SW 1271 (cell line): ENCODE results near the gene RFTN1.

Experiments used
- DNase-seq, 2 experiments: peaks; one replicate each; lab custom pipeline; 2025; lab: John Stamatoyannopoulos, UW

RFTN1 gene

DNA sequence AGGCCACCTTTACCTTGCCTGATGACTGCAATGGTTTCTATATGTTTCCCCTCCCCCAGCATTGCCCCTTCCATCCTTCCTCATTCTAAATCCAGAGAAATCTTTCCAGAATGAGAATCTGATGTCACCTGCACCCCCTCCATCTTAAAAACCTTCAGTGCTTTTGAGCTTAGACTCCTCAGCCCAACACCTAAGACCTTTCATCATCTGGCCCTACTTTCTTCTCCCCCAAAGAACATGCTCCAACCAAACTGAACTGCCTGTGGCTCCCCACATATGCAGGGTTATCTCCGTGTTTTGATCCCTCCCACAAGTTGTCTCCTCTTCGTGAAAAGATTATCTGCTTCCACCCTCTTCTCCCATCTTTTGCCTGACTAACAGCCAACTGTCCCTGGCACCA lies 27.3 kb downstream of the RFTN1 start:
- DNase-seq = no peak

DNA sequence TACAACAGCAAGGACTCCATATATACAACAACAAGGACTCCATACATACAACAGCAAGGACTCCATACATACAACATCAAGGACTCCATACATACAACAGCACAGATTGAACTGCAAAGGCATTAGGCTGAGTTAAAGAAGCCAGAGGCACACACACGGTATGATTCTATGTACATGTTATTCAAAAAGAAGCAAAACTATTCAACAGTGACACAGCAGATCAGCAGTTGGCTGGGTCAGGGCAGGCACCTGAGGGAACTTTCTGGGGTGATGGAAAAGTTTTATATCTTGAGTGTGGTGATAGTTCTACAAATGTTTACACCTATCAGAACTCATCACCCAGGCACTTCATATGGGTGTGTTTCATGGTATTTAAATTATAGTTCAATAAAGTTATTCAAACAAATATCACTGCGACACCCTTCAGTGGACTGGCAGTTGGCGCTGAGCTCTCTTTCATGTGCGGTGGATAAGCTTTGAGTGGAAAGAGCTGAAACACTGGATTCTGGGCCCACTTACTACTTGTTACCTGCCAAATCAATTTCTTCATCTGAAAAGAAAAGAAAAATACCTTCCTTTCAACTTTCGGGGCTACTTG lies 28.0 kb downstream of the RFTN1 start:
- no peak for DNase-seq

DNA sequence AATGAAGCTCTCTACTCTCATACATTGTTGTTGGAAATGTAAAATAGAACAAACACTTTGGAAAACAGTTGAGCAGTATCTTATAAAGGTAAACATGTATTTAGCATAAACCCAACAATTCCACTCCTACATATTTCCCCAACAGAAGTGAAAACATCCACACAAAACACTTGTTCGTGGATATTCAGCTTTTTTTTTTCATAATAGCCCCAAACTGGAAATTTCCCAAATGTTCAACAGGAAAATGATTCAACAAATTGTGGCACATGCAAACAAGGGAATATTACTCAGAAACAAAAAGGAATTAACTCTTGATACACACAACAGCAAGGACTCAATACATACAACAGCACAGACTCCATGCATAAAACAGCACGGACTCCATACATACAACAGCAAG lies 28.5 kb downstream of the RFTN1 start:
- DNase-seq = no peak

DNA sequence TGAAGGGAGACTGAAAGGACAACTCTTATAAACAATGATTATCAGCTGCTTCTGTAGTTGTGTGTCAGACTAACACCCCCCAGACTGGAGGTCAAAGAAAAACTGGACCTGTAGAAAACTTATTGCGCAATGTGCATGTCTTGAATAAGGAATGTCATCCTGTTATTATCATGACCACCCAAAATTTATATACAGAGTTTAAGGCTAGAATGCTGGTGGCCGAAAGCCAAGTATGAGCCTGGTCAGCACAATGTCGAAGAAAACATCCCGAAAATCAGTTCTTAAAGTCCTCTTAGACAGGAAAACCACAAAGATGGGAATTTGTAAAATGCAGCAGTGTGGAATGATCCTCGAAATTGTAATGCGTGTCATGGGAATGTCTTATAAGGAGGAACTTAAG lies 29.3 kb downstream of the RFTN1 start:
- peak in 1 of 2 experiments; percentile 68 for DNase-seq

DNA sequence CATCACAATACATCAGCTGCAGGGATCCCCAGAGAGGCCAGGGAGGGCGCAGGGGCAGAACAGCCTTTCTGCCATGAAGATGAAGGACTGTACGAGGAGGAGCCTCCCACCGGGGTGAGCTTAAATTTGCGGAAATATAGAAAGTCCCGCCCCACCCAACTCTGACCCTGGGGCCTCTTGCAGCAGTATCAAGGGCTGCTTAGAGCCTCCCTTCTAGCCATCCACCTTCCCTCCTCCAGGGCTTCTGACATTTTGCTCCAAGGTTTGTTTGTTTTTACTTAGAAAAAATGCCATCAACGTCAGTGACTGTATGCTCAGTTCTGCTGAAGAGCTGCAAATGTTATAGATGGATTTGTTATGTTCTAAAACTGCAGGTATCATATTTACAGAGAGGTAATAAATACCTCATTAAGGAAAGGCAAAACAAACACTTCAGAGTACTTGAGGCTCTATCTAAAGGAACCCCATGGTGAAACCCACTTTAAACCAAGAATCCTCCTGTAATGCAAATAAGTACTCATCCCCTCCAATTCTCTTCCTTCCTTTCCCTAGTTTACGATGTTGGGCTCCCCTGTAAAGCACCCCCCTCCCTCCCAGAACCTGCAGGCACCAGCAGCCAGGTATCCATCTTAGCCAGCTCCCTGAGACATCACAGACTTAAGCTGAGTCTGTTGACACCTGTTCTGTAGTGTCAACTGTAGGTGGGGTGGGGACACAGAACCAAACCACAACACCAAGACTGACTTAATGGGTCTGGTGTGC lies 30.5 kb downstream of the RFTN1 start:
- DNase-seq = no peak

DNA sequence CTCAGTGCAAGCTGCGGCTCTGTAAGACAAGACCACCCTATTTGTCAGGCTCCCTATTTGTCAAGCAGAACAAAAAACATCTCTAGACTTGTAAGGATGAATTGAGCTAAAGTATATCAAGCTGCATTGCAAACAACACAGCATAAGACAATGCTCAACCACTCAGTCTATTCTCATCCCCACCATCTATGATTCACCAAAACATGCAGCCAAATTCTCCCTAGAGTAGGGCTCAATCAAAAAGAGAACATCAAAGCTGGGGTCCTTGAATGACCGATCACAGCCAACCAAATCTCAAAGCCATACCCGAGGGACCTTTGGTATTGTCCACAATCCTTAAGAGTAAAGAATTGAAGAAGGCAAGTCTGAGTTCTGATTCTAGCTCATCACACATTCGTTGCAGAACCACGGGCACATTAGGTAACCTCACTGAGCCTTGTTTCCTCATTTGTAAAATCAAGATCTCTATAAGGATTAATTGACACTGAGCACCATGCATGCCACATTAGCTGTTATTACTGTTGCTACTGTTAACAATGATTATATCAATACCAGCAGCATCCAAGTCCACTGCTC lies 31.2 kb downstream of the RFTN1 start:
- DNase-seq = no peak

DNA sequence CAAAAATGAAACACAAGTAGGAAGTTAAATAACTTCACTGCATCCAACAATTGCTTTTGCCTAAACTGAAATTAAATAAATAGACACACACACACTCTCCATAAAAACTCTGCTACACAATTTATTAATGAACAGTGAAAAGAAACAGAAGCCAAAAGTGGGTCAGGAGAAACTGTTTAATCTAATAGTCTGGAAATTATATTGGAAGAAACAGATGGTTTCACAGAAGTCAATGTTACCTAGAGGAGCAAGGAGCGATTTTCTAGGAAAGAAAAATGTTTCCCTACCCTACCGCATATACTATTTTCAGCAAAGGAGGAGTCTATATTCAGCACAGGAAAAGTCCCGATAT lies 32.0 kb downstream of the RFTN1 start:
- no peak for DNase-seq

DNA sequence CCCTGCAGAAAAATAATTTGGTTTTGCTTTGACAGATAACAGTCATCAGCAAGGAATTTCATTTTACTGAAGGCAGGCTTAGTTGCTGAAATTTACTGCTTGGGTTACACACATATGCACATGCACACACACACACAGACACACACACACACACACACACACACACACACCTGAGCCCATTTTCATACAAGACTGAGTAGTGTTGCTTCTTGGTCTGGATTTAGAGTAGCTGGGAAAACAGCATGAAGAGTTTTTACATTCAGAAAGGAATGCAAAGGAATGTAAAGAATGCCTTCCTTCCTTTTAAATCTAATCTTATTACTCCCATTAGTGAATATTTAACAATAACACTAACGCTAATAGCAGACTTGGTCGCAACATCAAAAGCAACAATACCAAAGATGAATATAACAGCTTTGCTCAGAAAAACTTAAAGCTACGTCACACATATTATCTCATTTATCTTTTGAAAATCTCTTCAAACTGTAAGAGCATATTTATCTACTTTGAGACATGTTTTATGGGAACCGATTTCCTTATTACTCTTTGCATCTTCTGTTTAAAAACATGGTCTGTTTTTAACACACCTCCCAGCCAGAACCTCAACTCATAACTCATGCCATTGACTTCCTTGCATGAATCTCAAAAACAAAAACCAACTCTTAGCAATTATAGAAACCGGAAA lies 32.5 kb downstream of the RFTN1 start:
- no peak for DNase-seq

DNA sequence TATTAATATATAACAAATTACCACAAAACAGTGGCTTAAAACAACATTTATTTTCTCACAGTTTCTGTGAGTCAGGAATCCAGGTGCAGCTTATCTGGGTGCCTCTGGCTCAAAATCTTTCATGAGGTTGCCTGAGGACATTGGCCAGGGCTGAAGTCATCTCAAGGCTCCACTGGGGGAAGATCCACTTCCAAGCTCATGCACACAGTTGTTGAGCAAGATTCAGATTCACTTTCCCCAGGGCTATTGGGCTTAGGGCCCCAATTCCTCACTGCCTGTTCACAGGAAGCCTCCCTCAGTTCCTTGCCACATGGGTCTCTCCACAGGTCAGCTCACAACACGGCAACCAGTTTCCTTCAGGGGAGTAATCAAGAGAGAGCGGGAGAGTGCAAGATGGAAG lies 35.0 kb downstream of the RFTN1 start:
- DNase-seq = no peak

DNA sequence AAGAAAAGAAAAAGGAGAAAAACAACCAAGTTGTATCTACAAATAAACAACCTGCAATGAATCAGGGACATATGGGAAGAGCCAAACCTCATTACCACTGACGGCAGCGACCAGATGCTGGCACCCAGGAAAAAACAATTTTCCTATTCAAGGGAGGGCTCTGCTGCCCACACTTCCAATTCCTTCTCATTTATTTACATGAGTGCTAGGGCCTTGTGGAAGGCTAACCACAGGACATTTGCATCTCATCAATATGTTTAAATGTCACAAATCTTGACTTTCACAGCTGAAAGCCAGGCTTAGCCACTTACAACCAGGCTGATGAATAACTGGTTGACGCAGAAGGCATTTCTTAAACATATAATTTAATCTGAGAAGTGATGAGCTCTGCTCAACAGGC lies 36.0 kb downstream of the RFTN1 start:
- DNase-seq = no peak

DNA sequence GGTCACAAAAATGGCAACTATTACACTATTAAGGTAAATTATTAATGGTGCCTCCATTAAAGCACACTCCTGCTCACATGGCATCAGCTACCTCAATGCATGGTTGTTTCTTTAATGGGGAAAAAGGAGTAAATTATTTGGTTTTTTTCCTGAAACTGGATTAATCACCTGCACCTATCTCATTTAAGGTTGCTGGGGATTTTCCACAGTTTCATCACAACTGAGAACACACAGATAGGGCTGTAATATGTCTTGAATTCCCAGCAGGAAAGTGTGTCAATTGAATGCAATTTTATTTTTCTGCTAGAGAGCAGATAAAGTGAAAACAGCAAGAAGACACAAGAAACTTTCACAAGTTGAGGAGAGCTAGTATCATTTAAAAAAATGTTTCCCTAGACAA lies 36.4 kb downstream of the RFTN1 start:
- no peak for DNase-seq

DNA sequence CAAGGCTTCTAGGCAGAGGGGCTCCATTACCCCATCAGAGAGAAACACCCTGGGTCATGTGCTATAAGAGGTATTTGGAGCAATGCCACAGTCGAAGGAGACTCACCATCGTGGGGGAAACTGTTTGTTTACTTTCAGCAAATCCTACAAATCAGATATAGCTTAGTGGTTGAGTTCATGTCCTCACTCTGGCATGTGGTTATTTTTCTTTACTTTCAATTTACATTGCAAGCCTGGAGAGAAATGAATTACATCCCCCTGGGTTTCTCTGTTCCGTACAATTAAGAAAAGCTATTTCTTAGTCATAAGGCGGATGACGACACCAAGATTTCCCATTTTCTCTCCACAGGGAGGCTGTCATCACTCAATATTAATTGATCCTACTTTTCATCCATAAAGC lies 36.9 kb downstream of the RFTN1 start:
- no peak for DNase-seq

DNA sequence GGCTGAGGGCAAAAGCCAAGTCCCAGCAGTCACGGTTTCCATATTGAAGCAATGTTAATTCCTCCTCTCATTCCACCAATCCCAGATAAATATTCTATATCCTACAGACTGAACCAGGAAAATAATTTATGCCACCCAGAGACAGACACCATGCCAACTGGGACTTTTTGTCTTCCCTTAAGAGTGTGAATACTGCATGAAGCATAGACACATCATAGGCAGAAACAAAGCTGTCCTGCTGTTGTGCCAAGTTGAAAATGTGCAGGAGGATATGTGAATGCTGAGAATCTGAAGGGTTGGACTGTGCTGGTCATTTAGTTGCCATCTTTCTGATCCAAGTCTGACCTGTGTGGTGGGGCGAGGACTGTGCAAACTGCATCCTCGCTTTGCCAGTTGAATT lies 37.7 kb downstream of the RFTN1 start:
- DNase-seq = no peak

DNA sequence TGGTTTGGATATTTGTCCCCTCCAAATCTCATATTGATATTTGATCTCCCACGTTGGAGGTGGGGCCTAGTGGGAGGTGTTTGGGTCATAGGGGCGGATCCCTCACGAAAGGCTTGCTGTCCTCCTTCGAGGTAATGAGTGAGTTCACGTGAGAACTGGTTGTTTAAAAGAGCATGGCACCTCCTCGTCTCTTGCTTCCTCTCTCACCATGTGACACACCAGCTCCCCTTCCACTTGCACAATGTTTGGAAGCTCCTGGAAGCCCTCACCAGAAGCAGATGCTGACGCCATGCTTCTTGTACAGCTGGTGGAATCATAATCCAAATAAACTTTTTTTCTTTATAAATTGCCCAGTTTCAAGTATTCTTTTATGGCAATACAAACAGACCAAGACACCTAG lies 38.6 kb downstream of the RFTN1 start:
- no peak for DNase-seq

DNA sequence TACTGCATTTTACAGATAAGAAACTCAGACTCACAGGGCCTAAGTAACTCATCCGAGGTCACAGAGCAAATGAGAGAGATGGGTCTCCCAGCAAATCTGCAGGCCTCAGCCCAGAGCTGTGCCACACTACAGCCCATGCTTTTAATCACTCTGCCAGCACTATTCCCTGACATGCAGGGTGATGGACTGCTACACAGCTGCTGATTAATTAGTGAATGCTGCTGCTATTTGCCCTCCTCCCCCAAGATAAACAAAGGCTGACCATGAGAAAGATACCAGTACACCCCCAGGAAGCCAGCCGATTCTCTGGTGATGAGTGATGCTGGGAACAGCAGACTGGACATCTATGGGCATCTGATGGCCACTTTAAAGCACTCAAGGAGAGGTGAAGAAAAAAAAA lies 39.3 kb downstream of the RFTN1 start:
- DNase-seq = no peak

DNA sequence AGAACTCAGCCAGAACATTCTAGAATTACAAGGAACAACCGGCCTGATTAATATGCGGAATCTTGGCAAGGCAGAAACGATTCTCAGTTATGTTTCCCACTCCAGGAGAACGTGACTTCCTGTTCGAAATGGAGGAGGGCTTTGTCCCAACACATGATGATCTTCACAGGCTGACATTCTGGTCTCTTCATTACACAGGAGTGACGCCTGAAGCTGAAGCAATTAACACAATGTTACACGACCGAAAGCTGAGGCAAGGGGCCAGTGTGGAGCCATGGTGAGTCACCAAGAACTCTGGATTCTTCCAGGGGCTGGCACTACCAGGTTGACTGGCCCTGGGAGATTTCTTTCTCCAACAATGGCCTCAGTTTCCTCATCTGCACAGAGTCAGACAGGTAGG lies 40.9 kb downstream of the RFTN1 start:
- DNase-seq = no peak

DNA sequence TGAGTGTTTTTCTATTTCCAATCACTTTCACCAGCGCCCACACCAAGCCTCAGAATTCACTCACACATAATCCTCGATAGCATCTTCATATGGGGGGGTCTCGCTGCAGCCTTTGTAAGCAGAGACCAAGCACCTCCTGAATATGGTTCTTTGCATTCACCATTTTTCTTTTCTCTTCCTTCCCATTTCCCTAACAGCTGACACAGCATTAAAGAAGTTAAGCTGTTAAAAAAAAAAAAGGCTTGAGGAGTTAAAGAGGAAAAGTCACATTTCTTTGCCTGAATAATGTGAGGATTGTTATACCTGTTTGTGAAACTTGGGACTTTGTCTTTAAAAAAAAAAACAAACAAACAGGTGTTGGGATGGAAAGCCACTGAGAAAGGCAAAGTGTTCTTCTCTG lies 41.6 kb downstream of the RFTN1 start:
- no peak for DNase-seq

DNA sequence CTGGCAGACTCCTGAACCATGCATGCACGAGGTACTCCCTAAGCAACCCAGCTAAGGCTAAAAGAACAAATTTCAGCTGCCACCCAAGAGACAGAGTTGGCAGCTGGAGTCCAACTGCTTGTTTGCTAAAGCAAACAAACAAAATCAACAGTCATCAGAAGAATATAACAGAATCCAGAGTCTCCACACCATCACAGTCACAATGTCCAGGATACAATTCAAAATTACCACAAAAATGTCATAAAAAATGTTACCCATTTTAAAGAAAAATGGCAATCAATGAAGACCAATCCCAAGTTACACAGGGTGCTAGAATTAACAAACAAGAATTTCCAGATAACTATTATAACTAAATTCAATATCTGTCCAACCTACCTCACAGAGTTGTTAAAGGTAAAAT lies 42.9 kb downstream of the RFTN1 start:
- no peak for DNase-seq

DNA sequence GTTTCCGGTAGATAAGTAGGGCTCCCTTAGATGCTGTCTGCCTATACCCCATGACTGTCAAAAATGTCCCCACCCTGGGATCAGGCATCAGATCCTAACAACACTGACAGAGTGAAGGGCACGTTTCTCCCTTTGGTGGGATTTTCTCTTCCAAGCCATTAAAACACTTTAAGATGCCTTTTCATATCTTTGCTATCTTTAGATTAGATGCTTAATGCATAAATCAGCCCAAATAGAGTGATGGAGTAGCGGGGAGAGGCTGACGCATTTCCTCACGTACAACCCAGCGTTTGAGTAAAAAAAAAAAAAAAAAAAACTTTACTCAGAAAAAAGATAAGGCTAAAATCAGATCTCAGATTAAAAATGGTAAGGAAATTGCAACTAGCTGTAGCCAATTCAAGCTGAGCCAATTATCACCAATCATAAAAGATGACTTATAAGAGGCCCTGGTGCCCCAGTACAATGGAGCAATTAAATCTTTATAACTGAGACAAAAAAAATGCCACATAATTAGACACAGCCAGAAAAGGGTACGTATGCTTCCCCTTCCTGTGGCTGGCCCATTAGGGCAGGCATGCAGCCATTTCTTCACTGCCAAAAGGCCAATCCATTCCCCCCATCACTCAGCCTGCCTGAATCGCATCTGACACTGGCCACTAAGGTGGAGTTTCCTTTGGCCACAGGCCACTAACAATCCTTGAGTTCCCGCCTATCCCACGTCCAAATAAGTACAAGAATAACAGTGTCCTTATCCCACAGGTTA lies 45.0 kb downstream of the RFTN1 start:
- DNase-seq = no peak

DNA sequence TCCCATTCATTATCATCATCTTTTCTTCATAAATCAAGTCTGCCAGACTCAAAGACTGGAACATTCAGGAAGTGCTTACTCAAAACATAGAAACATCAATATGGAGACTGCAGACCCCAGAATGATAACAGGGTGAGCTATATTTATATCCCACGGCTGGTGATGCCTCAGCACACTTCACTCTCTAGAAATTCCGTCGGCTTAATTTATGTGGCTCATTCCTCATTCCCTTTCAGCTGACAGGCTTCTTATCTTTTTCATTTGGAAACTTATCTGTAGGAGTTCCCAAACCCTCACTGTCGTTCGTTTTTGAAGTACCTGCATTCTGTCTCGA lies 45.5 kb downstream of the RFTN1 start:
- no peak for DNase-seq

DNA sequence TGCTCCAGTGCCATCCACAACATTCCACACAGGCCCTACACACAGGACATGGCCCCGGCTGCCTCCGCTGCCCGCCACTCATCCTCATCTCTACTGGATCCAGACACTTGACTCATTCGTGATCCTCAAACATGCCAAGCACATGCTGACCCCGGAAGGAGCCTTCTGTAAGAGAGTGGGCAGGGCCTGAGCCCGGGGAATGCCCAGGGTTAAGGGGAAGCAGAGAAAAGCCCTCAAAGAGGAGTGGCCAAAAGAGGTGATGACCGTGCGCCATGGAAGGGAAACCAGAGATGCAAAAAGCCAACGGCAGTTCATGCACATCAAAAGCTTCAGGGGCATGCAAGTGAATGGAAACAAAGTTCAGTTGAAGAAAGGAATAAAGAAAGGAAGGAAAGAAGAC lies 46.1 kb downstream of the RFTN1 start:
- no peak for DNase-seq

DNA sequence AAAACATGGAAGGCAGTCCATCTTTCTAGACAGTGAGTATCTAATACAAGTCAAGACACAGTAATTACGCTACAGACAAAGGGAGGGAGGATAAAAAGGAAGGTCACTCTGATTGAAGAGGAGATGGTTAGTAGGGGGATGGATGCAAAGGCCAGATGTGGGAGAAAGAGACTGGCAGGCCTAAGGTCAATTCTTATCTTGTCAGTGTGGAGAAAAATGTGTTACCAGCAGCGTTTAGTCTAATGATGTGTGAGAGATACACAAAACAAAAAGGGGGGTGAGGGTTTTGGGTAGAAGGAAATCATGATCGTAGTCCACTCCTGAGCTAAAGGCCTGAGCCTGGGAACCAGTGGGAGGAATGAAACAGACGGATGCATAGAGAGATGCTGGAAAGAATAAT lies 46.7 kb downstream of the RFTN1 start:
- no peak for DNase-seq
